SK-N-SH treated with all-trans-retinoic acid at 6 μM for 48 hours (cell line): ENCODE data around the gene ZSCAN1.

Experiments used
- OSR1 ChIP-seq: fragments of 250-450 bp; sonication (Bioruptor Pico); IDR thresholded peaks from 2 replicates; pipeline ENCODE4 v1.8.0; 2022; ENCODE audit warnings: moderate library complexity, mild to moderate bottlenecking, inconsistent platforms
- PATZ1 ChIP-seq: fragments of 250-450 bp; sonication (Bioruptor Pico); IDR thresholded peaks from 2 replicates; pipeline ENCODE4 v1.8.0; 2020; ENCODE audit warnings: mild to moderate bottlenecking, moderate library complexity, borderline replicate concordance
- POU6F1 ChIP-seq: fragments of 250-450 bp; sonication (Bioruptor Pico); IDR thresholded peaks from 2 replicates; pipeline ENCODE4 v1.8.0; 2021; ENCODE audit warnings: low read depth, mild to moderate bottlenecking, moderate library complexity, borderline replicate concordance
- RARB ChIP-seq: fragments of 250-450 bp; sonication (Bioruptor Pico); IDR thresholded peaks from 2 replicates; pipeline ENCODE4 v1.8.0; 2021; ENCODE audit warnings: mild to moderate bottlenecking, moderate library complexity
- TCF4 ChIP-seq: fragments of 250-450 bp; sonication (Bioruptor Pico); IDR thresholded peaks from 2 replicates; pipeline ENCODE4 v1.8.0; 2021; ENCODE audit warnings: mild to moderate bottlenecking, moderate library complexity, borderline replicate concordance
- ZC3H10 ChIP-seq: fragments of 250-450 bp; sonication (Bioruptor Pico); IDR thresholded peaks from 2 replicates; pipeline ENCODE4 v1.5.1; 2021; ENCODE audit warnings: mild to moderate bottlenecking, moderate library complexity
- ZNF8 ChIP-seq: fragments of 450-650 bp; formaldehyde crosslinking; IDR thresholded peaks from 2 replicates; pipeline ENCODE4 v1.5.0; 2020; ENCODE audit warnings: mild to moderate bottlenecking, moderate library complexity
- TF ChIP-seq, protein P1 (sequence below): fragments of 250-450 bp; sonication (Bioruptor Pico); IDR thresholded peaks from 2 replicates; pipeline ENCODE4 v1.5.1; 2020; ENCODE audit warnings: low read depth, mild to moderate bottlenecking, moderate library complexity

- TF ChIP-seq PATZ1 = no peak
- no peak for TF ChIP-seq OSR1 (CRISPR knock-in tag)
- TF ChIP-seq ZNF8 = no peak
- TF ChIP-seq, protein P1, sequence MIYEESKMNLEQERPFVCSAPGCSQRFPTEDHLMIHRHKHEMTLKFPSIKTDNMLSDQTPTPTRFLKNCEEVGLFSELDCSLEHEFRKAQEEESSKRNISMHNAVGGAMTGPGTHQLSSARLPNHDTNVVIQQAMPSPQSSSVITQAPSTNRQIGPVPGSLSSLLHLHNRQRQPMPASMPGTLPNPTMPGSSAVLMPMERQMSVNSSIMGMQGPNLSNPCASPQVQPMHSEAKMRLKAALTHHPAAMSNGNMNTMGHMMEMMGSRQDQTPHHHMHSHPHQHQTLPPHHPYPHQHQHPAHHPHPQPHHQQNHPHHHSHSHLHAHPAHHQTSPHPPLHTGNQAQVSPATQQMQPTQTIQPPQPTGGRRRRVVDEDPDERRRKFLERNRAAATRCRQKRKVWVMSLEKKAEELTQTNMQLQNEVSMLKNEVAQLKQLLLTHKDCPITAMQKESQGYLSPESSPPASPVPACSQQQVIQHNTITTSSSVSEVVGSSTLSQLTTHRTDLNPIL = no peak
- TF ChIP-seq ZC3H10 (CRISPR knock-in tag) = no peak
- no peak for TF ChIP-seq POU6F1 (CRISPR knock-in tag)
- no peak for TF ChIP-seq RARB (CRISPR knock-in tag)
- TF ChIP-seq TCF4 = no peak
These were observed 41.0 kb upstream of the ZSCAN1 start for GRCh38 chr19:57992841-57993240.
